Loucy (cell line): ENCODE data around the gene AMFR.

Experiments
- H2AFZ ChIP-seq: fragments of 200-600 bp; sonication (generic); 2 replicates; pipeline ENCODE4 v1.6.0; 2016; ENCODE audit warnings: antibody characterized with exemption, mild to moderate bottlenecking, low read length, moderate library complexity
- H3F3A ChIP-seq: fragments of 200-600 bp; 2 replicates; pipeline ENCODE4 v1.6.0; 2016; ENCODE audit warnings: antibody characterized with exemption, low read depth, mild to moderate bottlenecking
- H3K27me3 ChIP-seq: fragments of 200-600 bp; sonication (generic); 2 replicates; pipeline ENCODE4 v1.6.1; 2014; ENCODE audit warnings: low read length, mild to moderate bottlenecking; ENCODE audit not compliant: insufficient read depth, poor library complexity, severe bottlenecking
- H3K36me3 ChIP-seq: fragments of 200-600 bp; sonication (generic); 2 replicates; pipeline ENCODE4 v1.6.1; 2016; ENCODE audit warnings: low read length; ENCODE audit not compliant: insufficient read depth
- H3K4me1 ChIP-seq: fragments of 200-600 bp; sonication (generic); 2 replicates; pipeline ENCODE4 v1.5.1; 2014; ENCODE audit warnings: low read length, mild to moderate bottlenecking; ENCODE audit not compliant: insufficient read depth, poor library complexity, severe bottlenecking
- H3K4me2 ChIP-seq: fragments of 200-600 bp; sonication (generic); 2 replicates; pipeline ENCODE4 v1.6.0; 2014; ENCODE audit warnings: antibody characterized with exemption, low read length, low read depth, mild to moderate bottlenecking; ENCODE audit not compliant: poor library complexity, severe bottlenecking
- H3K4me3 ChIP-seq: fragments of 200-600 bp; sonication (generic); 2 replicates; pipeline ENCODE4 v1.5.1; 2014; ENCODE audit warnings: low read length, mild to moderate bottlenecking, mixed read lengths; ENCODE audit not compliant: poor library complexity, severe bottlenecking
- H3K79me2 ChIP-seq: fragments of 200-600 bp; sonication (generic); 2 replicates; pipeline ENCODE4 v1.6.1; 2014; ENCODE audit warnings: low read length; ENCODE audit not compliant: insufficient read depth
- H3K9ac ChIP-seq: fragments of 200-600 bp; sonication (generic); 2 replicates; pipeline ENCODE4 v1.6.0; 2014; ENCODE audit warnings: mild to moderate bottlenecking, low read depth, low read length, moderate library complexity; ENCODE audit not compliant: poor library complexity, severe bottlenecking
- H3K9me2 ChIP-seq: fragments of 200-600 bp; sonication (generic); replicated peaks from 2 replicates; pipeline ENCODE4 v1.6.1; 2016; ENCODE audit warnings: low read depth, low read length, mixed read lengths
- H3K9me3 ChIP-seq: fragments of 200-600 bp; sonication (generic); 2 replicates; pipeline ENCODE4 v1.6.1; 2014; ENCODE audit warnings: mild to moderate bottlenecking, antibody characterized with exemption, low read length, low read depth; ENCODE audit not compliant: insufficient read depth
- H4K20me1 ChIP-seq: fragments of 200-600 bp; sonication (generic); 2 replicates; pipeline ENCODE4 v1.6.0; 2014; ENCODE audit warnings: antibody characterized with exemption, low read length, mild to moderate bottlenecking; ENCODE audit not compliant: insufficient read depth, poor library complexity, severe bottlenecking
- EZH2phosphoT487 ChIP-seq: fragments of 200-600 bp; IDR thresholded peaks from 2 replicates; pipeline ENCODE4 v1.6.1; 2018; ENCODE audit warnings: antibody characterized with exemption, mild to moderate bottlenecking, moderate library complexity, borderline replicate concordance
- TF ChIP-seq, protein P1 (sequence below): fragments of 200-600 bp; sonication (generic); conservative IDR thresholded peaks from 2 replicates; pipeline ENCODE4 v1.5.1; 2014; ENCODE audit warnings: mild to moderate bottlenecking, antibody characterized with exemption, low read length

Gene AMFR

DNA sequence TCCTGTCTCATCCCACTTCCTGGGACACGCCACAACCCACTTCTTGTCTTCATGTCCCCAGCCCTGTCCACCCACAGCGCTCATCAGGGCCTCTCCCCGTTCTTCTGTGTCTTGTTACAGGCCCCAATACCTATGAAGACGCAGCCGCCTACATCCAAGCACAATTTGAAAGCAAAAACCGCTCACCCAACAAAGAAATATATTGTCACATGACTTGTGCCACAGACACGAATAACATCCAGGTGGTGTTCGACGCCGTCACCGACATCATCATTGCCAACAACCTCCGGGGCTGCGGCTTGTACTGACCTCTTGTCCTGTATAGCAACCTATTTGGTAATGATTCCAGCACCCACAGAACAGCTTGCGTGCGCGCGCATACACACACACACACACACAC, 70.6 kb downstream of the AMFR start:
- H3F3A ChIP-seq = no peaks in the 10 kb centered on the region
- no peak overlapping the region for H3K9ac ChIP-seq
- H3K9me3 ChIP-seq = no peaks in the 10 kb centered on the region
- H3K79me2 ChIP-seq = no peaks in the 10 kb centered on the region
- H4K20me1 ChIP-seq = no peaks in the 10 kb centered on the region
- H3K4me2 ChIP-seq = no peak overlapping the region
- H3K27me3 ChIP-seq = no peaks in the 10 kb centered on the region
- no peak overlapping the region for H2AFZ ChIP-seq
- no peaks in the 10 kb centered on the region for H3K9me2 ChIP-seq
- H3K36me3 ChIP-seq = no peaks in the 10 kb centered on the region; the same call in 1 of the 2 replicates
- no peak overlapping the region for H3K4me3 ChIP-seq
- H3K4me1 ChIP-seq = no peaks in the 10 kb centered on the region
- TF ChIP-seq, protein P1, sequence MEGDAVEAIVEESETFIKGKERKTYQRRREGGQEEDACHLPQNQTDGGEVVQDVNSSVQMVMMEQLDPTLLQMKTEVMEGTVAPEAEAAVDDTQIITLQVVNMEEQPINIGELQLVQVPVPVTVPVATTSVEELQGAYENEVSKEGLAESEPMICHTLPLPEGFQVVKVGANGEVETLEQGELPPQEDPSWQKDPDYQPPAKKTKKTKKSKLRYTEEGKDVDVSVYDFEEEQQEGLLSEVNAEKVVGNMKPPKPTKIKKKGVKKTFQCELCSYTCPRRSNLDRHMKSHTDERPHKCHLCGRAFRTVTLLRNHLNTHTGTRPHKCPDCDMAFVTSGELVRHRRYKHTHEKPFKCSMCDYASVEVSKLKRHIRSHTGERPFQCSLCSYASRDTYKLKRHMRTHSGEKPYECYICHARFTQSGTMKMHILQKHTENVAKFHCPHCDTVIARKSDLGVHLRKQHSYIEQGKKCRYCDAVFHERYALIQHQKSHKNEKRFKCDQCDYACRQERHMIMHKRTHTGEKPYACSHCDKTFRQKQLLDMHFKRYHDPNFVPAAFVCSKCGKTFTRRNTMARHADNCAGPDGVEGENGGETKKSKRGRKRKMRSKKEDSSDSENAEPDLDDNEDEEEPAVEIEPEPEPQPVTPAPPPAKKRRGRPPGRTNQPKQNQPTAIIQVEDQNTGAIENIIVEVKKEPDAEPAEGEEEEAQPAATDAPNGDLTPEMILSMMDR = no peak
- TF ChIP-seq EZH2phosphoT487 = no peak

DNA sequence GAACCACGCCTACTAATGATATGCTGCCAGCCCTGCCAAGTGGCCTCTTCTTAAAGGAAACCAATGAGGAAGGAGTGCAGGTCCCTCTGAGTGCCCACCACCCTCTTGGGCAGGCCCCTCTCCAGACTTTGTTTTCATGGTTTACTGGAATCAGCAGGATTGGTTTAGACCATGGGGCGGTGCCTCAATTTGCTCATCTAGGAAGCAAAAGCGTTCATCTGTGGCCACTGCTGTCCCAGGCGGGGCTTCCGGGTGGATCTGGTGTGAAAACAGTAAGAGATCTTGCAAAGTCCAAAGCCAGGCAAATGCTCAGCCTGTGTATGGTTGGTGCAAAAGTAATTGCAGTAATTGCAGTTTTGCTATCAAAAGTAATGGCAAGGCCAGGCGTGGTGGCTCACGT, 71.3 kb downstream of the AMFR start:
- no peaks in the 10 kb centered on the region for H3K79me2 ChIP-seq
- H4K20me1 ChIP-seq = no peaks in the 10 kb centered on the region
- H3K27me3 ChIP-seq = no peaks in the 10 kb centered on the region
- no peak overlapping the region for H3K9ac ChIP-seq
- no peaks in the 10 kb centered on the region for H3K9me2 ChIP-seq
- no peaks in the 10 kb centered on the region for H3K36me3 ChIP-seq
- TF ChIP-seq, protein P1 = no peak
- no peak for TF ChIP-seq EZH2phosphoT487
- no peak overlapping the region for H3K4me3 ChIP-seq
- no peak overlapping the region for H3K4me2 ChIP-seq
- no peaks in the 10 kb centered on the region for H3K4me1 ChIP-seq
- no peaks in the 10 kb centered on the region for H3F3A ChIP-seq
- H2AFZ ChIP-seq = no peak overlapping the region
- no peaks in the 10 kb centered on the region for H3K9me3 ChIP-seq

DNA sequence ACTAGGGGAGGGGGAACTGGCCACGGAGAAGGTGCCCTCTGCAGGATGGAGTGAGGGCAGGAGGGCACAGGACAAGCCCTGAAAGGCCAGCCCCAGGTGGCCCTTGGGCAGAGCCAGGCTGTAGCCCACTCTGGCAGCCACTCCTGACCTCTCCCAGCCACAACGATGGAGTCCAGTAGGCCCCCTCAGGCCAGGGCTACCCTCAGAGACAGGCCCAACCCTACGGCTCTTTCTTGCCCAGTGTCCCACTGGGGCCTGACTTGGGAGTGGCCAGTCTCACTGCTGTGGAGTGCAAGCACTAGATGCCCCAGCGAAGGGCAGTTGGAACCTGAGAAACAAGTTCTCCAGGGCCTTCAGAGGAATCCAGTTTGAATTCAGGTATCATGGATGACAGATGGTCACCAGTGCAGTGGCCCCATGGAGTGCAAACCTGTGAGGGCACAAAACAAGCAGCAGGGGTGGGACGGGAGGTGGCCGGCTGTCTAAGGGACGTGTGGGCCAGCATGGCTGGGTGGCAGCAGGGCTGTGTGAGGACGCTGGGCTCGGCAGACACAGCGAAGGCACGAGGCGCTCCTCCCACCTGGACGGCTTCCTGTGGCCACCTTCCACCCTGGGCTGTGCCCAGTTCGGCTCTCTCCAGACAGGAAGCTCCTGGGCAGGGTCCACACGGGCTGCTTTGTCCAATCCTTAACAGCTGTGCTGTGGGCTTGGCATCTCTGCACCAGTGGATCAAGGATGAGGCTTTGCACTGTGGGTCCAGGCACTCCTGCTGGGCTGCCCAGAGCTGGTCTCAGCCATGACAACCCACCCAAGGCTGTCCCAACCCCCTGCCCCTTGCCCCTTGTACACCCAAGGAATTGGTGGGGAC, 72.1 kb downstream of the AMFR start:
- Histone ChIP-seq H3K4me1 (no peaks in the 10 kb centered on the region), H3K9me2 (no peaks in the 10 kb centered on the region), H2AFZ (no peak overlapping the region), H3K4me2 (no peak overlapping the region), H4K20me1 (no peaks in the 10 kb centered on the region), H3K9ac (no peak overlapping the region), H3K4me3 (no peak overlapping the region), H3F3A (no peaks in the 10 kb centered on the region), H3K9me3 (no peaks in the 10 kb centered on the region), H3K27me3 (no peaks in the 10 kb centered on the region), H3K36me3 (no peaks in the 10 kb centered on the region), H3K79me2 (no peaks in the 10 kb centered on the region)
- no peak for TF ChIP-seq EZH2phosphoT487
- TF ChIP-seq, protein P1 = no peak
